ENCODE results near the gene GNPDA1. TPM values are rescaled to one million over a fixed set of nuclear protein-coding genes. Genes with fewer than 3 reads are reported as not detected.

The GNPDA1 gene
- total RNA-seq, 3 donors from 2014 or later = 32.6 to 46.4 (median 38.3) TPM

GRCh38 chr5:141976176-141976575, 36.7 kb downstream of the GNPDA1 start:
- H3K27me3 ChIP-seq = no peaks in the 10 kb centered on the region
- no peak for DNase-seq (ENCODE audit: low spot score in 2 of 2)
- H3K27ac ChIP-seq = no peak overlapping the region
- TF ChIP-seq POLR2A (IDR thresholded peaks at IDR 0.05) (no peak), CTCF (IDR thresholded peaks at IDR 0.05) (no peak), POLR2AphosphoS5 (IDR thresholded peaks at IDR 0.05) (no peak)
- H3K36me3 ChIP-seq = no peaks in the 10 kb centered on the region
- intact Hi-C loops (cut with DNase I; ENCODE audit: low total_unique reads) = no loop called here
- H3K9me3 ChIP-seq = no peaks in the 10 kb centered on the region
- no peaks in the 10 kb centered on the region for H3K4me1 ChIP-seq
- no peak overlapping the region for H3K4me3 ChIP-seq

- no peak for DNase-seq (ENCODE audit: low spot score in 2 of 2)
- Histone ChIP-seq H3K27me3 (no peaks in the 10 kb centered on the region), H3K4me3 (no peak overlapping the region), H3K27ac (no peak overlapping the region), H3K36me3 (no peaks in the 10 kb centered on the region), H3K4me1 (peaks cover 0 to 10% of the 10 kb centered on the region in 2 donors), H3K9me3 (no peaks in the 10 kb centered on the region)
- intact Hi-C loops (cut with DNase I; ENCODE audit: low total_unique reads) = no loop called here
- TF ChIP-seq CTCF (IDR thresholded peaks at IDR 0.05) (no peak), POLR2A (IDR thresholded peaks at IDR 0.05) (no peak), POLR2AphosphoS5 (IDR thresholded peaks at IDR 0.05) (no peak)
Measured at GRCh38 chr5:141973871-141974595, 38.8 kb downstream of the GNPDA1 start.

- H3K4me1 ChIP-seq = peaks cover 0 to 10% of the 10 kb centered on the region in 2 donors
- peak overlapping the region; percentile 97 to 98 for H3K27ac ChIP-seq
- intact Hi-C loops (cut with DNase I; ENCODE audit: low total_unique reads) = loop anchor here (5.0 to 10.0 kb wide), 2 partner anchors 275 to 417 kb away; no protein-coding TSS in a partner anchor
- TF ChIP-seq CTCF (IDR thresholded peaks at IDR 0.05) (no peak), POLR2AphosphoS5 (IDR thresholded peaks at IDR 0.05) (no peak), POLR2A (IDR thresholded peaks at IDR 0.05) (no peak)
- H3K36me3 ChIP-seq = no peaks in the 10 kb centered on the region
- peak overlapping the region; percentile 73 to 87 (median 78) for H3K4me3 ChIP-seq
- no peaks in the 10 kb centered on the region for H3K27me3 ChIP-seq
- DNase-seq (ENCODE audit: low spot score in 2 of 2) = no peak
- H3K9me3 ChIP-seq = no peaks in the 10 kb centered on the region
Measured at GRCh38 chr5:141969783-141970771, 42.8 kb downstream of the GNPDA1 start.

GRCh38 chr5:141968914-141969608, 43.8 kb downstream of the GNPDA1 start, which contains the start of gene RNF14:
Gene RNF14, plus strand, starts transcription at chr5:141969105. Its CDS starts 4,484 bp downstream, at chr5:141973589.
- H3K36me3 ChIP-seq = no peaks in the 10 kb centered on the region
- peak within 1 kb of the TSS; percentile 97 to 98 for H3K27ac ChIP-seq
- peaks cover 0 to 10% of the 10 kb centered on the region in 2 donors for H3K4me1 ChIP-seq
- H3K9me3 ChIP-seq = no peaks in the 10 kb centered on the region
- no peaks in the 10 kb centered on the region for H3K27me3 ChIP-seq
- TF ChIP-seq POLR2AphosphoS5 (IDR thresholded peaks at IDR 0.05) (peak; percentile 79 to 91 (median 88)), POLR2A (IDR thresholded peaks at IDR 0.05) (peak; percentile 73), CTCF (IDR thresholded peaks at IDR 0.05) (peak; percentile 87 to 98 (median 95))
- intact Hi-C loops (cut with DNase I; ENCODE audit: low total_unique reads) = loop anchor here (5.0 to 10.0 kb wide), 2 partner anchors 274 to 418 kb away; no protein-coding TSS in a partner anchor
- peak within 1 kb of the TSS; percentile 73 to 87 (median 78) for H3K4me3 ChIP-seq
- DNase-seq (ENCODE audit: low spot score in 2 of 2) = peak; percentile 89 to 91
